HG03135 (cell line): ENCODE results near the gene CRYGB.
"Not testable (repeated sequence)": the region's sequence is repeated elsewhere in the genome, so short reads cannot be mapped to it uniquely, and the experiment has no call there.

Source experiments
- ATAC-seq: cut with Tn5 transposase; IDR thresholded peaks from one replicate; pipeline ENCODE4 v1.9.1; 2021; ENCODE audit warnings: mild to moderate bottlenecking, moderate library complexity; ENCODE audit not compliant: unreplicated experiment

CRYGB gene

DNA sequence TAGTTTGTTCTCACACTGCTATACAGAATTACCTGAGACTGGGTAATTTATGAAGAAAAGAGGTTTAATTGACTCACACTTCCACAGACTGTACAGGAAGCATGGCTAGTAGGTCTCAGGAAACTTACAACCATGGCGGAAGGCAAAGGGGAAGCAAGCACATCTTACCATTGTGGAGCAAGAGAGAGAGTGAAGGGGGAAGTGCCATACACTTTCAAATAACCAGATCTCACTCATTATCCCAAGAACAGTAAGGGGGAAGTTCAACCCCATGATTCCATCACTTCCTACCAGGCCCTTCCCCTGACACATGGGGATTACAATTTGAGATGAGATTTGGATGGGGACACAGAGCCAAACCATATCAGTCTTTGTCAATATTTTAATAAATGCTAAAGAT lies 5.0 kb upstream of the CRYGB start:
- no peak for ATAC-seq

DNA sequence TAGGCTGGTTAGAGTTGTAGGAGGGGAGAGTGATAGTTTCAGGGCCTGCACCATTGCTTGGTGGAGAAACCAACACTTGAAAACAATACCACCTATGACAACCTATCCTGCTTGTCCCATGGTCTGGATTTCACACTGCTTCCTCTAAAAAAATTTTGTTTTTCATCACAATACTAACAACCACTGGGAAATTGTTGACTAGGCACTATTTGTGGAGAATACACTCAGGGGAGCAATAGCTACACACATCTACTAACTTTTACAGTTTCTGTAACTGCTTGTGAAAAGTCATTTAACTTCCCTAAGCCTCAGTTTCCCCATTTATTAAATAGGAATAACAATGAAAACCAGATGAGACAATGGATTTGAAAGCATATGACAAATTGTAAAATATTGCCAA lies 4.1 kb upstream of the CRYGB start:
- no peak for ATAC-seq

DNA sequence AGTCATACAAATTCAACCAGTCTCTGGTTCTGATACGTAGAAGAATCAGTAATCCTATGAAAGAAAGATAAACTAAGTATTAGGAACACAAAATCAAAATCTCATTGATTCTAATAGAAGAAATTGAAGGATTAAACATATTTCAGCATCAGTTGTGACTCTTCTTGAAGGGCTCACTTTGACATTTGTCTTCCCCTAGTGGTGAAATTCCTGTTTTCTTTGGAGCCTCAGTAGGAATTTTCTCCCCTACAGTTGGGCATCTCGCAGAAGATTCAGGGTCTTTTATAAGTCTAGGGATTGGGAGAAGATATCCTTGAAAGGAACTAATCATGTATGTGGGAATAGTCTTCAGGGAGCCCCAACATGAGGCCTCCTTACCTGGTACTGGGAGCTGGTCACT lies 2.8 kb upstream of the CRYGB start:
- ATAC-seq: no peak

DNA sequence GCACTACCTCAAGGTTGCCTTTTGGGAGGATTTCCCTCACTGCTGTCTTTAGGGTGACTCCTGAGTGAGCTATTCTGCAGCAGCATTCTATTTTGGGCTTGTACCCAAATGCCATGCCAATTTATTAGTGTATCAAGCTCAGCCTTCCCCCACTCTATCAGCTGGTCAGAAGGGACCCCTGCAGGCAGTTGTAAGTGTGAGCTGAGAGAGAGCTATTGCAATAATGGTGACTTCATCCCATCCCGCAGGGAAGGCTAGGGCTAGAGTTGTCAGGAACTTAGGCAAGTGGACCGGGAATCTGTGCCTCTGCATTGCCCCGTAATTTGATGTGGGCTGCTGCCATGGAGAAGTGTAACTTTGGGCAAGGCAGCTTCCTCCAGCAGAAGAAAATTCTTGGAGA lies 1.8 kb upstream of the CRYGB start:
- ATAC-seq: no peak

DNA sequence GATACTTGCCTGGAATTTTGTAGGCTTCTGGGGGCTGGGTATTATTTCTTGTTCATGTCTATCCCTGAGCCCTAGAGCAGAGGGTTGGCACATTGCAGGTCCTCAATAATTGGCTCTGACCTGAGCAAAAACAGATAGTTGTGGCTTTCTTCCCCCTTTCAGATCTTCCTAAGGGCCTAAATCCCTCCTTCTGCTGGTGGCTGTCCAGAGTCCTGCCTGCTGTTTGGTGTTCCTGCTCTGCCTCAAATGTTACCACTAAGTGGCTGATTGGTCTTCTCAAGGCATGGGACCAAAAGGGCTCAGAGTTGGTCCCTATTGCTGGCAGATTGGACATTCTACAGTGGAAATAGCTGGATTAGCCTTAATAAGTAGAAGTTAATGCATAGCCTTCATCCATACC lies 1.1 kb upstream of the CRYGB start:
- no peak for ATAC-seq

DNA sequence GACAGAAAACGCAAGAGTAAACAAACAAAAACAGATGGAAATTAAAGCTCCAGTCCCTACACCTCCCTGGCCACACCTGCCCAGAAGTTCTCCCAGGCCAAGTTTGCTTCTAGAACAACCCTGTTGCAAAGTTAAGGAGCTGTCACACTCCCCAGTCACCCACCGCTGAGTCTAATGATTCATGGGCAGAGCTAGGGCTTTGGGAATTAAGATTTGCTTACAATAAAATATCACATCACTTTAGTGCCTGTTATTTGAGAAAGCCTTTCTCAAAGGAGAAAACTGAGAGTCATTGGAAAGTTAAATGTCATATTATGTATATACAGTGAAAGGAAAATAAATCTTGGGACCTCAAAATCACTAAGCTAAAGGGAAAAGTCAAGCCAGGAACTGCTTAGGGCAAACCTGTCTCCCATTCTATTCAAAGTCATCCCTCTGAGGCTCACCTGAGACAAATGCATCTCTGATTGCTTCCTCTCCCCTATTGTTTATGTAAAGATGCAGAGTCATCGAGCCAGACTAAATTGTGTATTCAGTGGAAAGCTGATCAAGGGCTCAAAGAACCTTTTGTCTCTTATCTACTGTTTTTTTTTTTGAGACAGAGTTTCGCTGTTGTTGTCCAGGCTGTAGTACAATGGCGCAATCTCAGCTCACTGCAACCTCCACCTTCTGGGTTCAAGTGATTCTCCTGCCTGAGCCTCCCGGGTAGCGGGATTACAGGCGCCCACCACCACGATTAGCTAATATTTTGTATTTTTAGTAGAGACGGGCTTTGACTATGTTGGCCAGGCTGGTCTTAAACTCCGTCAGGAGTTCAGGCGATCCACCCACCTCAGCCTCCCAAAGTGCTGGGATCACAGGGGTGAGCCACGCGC lies 2.8 kb downstream of the CRYGB start:
- ATAC-seq: no peak

DNA sequence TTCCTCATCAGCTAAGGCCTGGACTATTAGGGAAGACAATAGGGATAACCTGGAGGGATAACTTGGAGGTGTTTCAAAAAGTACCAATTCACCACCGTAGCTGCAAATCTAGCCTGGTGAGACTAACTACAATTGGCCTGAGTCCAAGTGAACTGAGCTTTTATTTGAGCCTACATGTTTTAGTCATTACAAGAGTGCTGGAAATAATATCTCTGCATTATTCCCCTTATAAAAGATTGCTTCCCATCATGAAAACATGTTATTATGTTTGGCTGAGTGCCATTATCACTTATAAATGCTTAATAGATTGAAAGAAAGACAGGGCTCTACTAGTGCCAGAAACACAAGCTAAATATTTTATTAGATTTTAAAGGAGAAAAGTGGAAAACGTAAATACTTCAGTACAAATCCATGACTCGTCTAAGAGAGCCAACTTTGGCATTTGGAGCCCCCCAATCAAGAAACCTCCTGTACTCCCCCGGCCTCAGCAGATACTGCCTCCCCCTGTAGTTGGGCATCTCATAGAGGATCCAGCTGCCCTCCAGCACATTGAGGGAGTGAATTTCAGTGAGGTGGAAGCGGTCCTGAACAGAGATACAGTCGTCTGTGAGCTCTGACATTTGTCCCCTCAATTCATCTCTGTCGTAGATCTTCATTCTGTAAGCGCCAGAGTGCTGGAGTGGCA lies 3.6 kb downstream of the CRYGB start:
- no peak for ATAC-seq

DNA sequence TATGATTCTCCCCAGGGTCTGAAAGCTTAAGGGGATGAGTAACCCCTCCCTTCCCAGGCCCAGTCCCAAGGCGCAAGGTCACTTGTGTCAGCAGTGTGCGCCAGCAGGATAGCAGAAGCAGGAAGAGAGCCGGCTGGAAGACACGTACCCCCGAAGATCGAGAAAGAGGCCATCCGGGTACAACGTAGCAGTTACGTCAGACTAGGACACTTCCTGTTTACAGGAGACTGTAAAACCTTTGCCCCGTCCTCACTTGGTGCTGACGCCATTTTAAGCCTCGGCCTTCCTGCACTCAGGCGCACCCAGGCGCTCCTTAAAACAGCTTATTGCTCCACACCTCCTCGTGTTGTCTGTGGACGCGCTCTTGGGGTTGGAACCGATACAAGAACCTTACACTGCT lies 6.5 kb downstream of the CRYGB start:
- ATAC-seq: no peak

DNA sequence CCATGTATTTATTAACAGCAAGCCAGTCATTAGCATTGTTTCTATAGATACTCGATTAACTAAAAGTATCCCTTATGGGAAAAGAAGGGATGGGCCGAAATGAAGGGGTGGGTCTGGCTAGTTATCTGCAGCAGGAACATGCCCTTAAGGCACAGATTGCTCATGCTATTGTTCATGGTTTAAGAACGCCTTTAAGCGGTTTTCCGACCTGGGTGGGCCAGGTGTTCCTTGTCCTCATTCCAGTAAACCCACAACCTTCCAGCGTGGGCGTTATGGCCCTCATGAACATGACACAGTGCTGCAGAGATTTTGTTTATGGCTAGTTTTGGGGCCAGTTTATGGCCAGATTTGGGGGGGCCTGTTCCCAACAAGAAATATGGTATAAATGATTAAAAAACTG lies 7.6 kb downstream of the CRYGB start:
- ATAC-seq: not testable (repeated sequence)

DNA sequence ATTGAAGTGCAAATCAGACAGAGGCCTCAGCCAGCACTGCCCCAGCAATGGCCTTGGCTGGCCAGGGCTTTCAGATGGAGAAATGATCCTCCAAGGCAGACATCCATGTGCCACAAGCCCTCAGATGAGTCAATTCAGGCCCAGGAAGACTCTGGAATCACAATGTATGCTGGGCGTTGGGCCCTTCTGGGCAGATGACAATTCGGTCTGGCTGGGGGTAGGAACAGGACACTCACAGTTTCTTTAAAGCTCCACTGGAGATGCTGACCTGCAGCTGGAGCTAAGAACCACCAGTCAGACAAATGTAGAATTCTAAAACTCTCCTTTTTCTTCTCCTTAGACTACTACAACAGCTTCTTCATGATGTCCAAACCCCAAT lies 9.3 kb downstream of the CRYGB start:
- no peak for ATAC-seq

DNA sequence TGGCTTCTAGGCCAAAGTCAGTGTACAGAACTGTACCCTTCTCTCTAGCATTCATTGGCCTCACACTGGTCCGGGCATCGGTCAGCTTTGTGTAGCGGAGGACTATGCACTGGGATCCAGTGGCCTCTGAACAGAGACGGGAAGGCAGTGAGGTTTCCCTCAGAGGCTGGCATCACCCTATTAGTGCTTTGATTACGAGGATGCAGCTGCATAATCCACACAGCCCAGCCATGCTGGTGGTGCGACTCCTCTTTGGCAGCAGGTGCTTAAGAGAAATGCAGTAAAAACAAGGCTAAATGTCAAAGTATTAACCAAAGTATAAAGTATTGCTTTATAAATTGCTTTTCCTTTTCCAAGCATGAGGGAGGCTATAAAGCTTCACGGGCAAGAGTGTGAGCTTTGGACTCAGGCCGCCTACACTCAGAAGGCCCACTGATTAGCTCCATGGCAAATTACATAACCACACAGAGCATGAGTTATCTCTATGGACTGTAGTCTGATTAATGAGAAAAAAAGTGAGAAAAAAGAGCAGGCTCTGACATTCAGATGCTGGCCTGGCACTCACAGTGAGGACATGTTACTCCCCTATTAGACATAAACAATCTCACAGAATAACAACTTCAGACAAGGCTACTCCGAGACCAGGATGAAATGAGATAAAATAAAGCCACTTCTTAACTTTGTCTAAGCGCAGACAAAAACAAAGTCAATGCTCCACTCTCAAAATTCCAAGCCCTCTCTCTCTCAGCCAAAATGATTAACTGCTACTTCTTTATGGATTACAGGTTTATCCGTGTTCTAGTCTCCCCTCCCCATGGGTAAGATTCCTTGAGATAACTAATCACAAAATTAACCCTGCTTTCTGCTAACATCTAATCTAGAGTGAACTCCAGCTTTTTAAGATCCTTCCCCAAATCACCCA lies 9.9 kb downstream of the CRYGB start:
- ATAC-seq: no peak

DNA sequence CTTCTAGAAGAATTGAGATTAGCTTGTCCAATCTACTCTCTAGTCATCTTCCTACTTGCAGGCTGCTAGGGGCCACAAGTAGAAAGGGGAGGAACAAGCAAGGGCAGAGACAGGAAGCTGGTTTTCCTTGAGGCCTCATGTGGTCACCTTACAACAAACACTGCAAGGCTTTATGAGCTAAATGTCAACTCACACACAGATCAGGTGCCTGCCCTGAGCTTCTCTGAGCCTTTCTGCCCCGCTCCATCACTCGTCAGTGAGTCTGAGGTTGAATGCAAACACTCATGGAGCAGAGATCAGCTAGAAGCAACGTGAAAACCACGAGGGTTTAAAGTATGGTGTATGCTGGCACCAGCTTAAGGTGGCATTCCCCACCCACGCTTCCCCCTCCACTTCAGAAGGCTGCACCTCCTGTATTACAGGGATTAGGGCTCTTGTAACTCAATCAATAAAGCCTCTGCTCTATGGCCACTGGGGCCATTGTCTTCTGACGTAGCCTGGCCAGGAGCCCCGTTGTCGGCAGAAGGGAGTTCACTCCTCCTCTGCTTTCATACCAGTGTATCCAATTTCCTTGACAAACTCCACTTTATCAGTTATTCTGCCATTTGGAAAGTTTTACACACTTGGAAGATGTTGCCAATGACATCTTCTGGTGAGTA lies 10.9 kb downstream of the CRYGB start:
- no peak for ATAC-seq

DNA sequence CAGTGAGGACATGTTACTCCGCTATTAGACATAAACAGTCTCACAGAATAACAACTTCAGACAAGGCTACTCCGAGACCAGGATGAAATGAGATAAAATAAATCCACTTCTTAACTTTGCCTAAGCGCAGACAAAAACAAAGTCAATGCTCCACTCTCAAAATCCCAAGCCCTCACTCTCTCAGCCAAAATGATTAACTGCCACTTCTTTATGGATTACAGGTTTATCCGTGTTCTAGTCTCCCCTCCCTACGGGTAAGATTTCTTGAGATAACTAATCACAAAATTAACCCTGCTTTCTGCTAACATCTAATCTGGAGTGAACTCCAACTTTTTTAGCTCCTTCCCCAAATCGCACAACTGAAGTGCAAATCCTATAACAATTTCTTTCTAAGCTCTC lies 15.2 kb downstream of the CRYGB start:
- ATAC-seq: no peak

DNA sequence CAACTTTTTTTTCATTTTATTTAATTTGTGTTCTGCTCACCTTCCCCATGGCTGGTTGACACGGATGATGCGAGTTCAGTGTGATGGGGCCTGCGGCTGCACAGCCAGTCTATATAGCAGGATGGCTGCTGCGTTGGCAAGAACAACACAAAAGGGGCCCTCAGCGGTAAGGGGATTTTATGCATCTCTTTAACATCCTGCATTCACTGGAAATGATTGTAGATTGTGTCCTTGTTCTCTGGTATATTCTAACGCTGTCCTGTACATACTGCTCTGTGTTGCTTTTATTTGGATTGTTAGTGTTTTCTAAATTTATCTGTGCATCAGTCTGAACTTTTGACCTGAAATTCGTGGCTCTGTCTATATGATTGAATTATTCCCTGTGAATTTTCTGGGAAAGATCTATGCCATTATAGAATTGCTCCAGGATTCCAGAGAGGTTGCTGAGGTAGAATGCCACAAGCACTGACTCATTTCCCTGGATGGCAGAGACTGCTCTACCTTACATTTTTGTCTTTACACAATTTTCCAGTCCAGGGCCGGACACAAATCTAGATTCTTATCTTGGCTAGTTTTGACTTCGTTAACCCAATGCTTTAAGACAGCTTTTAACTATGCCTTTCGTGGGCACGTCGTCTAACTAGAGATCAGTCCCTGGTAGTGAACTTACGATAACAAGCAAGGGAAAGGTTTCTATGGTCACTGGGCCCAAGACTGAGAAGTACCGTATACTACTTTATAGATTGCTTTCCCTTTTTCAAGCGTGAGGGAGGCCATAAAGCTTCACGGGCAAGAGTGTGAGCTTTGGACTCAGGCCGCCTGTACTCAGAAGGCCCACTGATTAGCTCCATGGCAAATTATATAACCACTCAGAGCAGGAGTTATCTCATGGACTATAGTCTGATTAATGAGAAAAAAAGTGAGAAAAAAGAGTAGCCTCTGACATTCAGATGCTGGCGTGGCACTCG lies 15.9 kb downstream of the CRYGB start, which contains the start of gene CRYGC:
CRYGC (minus strand) TSS at position 85 of the 968 bp plus-strand sequence; CDS start at position 49, 36 bp downstream.
- ATAC-seq: no peak

DNA sequence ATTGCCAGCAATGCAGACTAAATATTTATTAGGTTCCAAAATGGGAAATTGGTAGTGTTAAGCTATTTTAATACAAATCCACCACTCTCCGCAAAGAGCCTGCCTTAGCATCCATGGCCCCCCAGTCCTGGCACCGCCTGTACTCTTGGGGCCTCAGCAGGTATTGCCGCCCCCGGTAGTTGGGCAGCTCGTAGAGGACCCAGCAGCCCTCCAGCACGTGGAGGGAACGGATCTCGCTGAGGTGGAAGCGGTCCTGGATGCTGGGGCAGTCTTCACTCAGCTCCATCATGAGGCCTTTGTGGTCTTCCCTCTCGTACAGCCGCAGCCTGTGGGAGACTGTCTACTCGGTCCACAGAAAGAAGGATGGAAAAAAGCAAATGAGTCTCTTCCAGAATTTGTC lies 17.8 kb downstream of the CRYGB start:
- ATAC-seq: no peak

DNA sequence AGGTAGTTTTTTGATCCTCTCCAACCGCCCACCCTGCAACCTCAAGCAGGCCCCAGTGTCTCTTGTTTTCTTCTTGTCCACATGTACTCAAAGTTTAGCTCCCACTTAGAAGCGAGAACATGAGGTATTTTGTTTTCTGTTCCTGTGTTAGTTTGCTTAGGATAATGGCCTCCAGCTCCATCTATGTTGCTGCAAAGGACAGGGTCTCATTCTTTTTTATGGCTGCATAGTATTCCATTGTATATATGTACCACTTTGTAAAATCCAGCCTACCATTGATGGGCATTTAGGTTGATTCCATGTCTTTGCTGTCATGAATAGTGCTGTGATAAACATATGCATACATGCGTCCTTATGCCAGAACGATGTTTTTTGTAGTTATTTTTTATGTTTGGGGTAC lies 18.9 kb downstream of the CRYGB start:
- no peak for ATAC-seq

DNA sequence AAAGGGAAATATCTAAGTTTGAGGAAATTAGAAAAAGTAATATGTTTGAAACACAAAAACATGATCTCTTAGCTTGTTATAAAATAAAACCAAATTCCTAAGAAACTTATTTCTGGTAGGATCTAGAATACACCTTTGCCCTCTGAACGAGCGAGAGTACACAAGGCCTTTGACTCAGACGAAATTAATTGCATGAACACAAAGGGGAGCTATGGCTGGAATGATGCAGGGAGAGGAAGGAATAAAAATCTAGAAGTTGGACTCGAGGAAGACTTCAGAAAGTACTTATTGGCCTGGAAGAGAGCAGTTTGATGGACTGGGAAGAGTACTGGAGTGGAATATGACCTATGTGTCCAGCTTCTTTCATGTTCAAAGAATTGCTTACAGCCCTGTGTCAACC lies 20.7 kb downstream of the CRYGB start:
- ATAC-seq: no peak

DNA sequence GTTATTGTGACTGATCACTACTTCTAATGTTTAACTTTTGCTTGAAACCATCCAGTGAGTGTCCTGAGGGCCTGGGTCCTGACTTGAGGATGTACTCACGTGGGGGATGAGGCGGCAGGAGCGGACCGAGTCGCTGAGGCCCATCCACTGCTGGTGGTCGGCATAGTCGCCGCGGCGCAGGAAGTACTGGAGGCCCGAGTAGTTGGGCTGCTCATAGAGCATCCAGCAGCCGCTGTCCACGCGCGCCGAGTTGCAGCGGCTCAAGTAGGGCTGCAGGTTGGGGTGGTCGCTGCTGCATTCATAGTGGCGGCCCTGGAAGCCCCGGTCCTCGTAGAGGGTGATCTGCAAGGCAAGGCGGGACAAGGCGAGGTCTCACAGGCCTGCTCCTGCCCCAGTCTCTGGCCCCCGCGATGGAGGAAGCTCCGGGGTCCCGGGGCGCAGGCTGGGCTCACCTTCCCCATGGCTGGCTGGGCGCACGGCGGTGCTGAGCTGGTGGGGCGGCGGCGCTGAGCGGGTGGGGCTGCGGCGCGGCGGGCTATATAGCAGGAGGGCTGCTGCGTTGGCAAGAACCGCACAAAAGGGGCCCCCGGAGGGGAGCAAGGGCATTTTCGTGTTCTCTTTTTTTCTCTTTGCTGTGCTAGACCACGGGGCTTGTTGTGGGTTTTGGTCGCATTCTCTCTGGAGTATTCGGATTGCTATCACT lies 21.8 kb downstream of the CRYGB start, which contains the start of gene CRYGD:
CRYGD (minus strand) TSS at position 512 of the 703 bp plus-strand sequence; CDS start at position 461, 51 bp downstream.
- not testable (repeated sequence) for ATAC-seq

DNA sequence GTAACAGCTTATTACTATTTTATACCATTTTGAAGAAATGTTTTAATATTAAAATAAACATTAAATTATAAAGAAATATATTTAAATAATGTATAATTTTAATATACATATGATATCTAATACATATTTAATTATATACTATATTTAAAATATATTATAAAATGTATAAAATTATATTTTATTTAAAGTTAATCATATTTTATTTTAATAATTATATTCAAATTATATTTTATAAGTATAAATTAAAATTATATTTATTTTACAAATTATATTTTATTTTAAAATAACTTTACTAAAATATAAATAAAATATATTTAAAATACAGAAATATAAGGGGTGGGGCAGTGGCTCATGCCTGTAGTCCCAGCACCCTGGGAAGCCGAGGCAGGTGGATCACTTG lies 23.7 kb downstream of the CRYGB start:
- no peak for ATAC-seq
